IMR-90 (cell line): ENCODE measurements around the gene GTF3C1. TPM values are rescaled to one million over a fixed set of nuclear protein-coding genes. Genes with fewer than 3 reads are reported as not detected.

Source experiments
- ATAC-seq: fragments of 200-7000 bp; cut with Tn5 transposase; 2 replicates; pipeline ENCODE4 v1.9.1; 2020; ENCODE audit warnings: low read depth, mild to moderate bottlenecking, moderate library complexity
- BruUV-seq: library from RNA; stranded (reverse); fragments of 400-500 nt; replicated peaks from 2 replicates; lab custom pipeline; 2021; lab: Mats Ljungman, UMichigan
- CTCF ChIA-PET: fragments of 300-600 bp; formaldehyde crosslinking; extraction: SDS; loops from one replicate; lab custom pipeline; 2021; ENCODE audit warnings: antibody characterized with exemption; lab: Yijun Ruan, JAX
- POLR2A ChIA-PET: fragments of 300-600 bp; sonication (Branson Sonifier 250); formaldehyde crosslinking; loops from one replicate; lab custom pipeline; 2022; ENCODE audit warnings: antibody characterized with exemption; ENCODE audit not compliant: unreplicated experiment; lab: Charles Lee
- DNase-seq: peaks from one replicate; pipeline ENCODE4 v3.0.0; 2013
- H2AFZ ChIP-seq: replicated peaks from 2 replicates; pipeline ENCODE3; 2013; ENCODE audit warnings: low read length, mild to moderate bottlenecking; ENCODE audit not compliant: poor library complexity
- H2AK5ac ChIP-seq: 2 replicates; pipeline ENCODE4 v1.6.1; 2013; ENCODE audit warnings: low read depth, low read length, inconsistent platforms
- H2AK9ac ChIP-seq: replicated peaks from 2 replicates; pipeline ENCODE3; 2013; ENCODE audit warnings: mild to moderate bottlenecking, low read depth, low read length, moderate library complexity; ENCODE audit not compliant: poor library complexity
- H2BK120ac ChIP-seq: 2 replicates; pipeline ENCODE4 v1.6.1; 2013; ENCODE audit warnings: low read depth, low read length, inconsistent platforms
- H2BK15ac ChIP-seq: 3 replicates; pipeline ENCODE4 v1.6.1; 2013; ENCODE audit warnings: low read depth, low read length, inconsistent platforms
- H2BK20ac ChIP-seq: 2 replicates; pipeline ENCODE4 v1.6.1; 2013; ENCODE audit warnings: low read depth, mild to moderate bottlenecking, inconsistent platforms, low read length, moderate library complexity
- H2BK5ac ChIP-seq: 2 replicates; pipeline ENCODE4 v1.6.1; 2013; ENCODE audit warnings: mild to moderate bottlenecking, low read depth, low read length, inconsistent platforms; ENCODE audit not compliant: poor library complexity, severe bottlenecking
- H3K14ac ChIP-seq: replicated peaks from 2 replicates; pipeline ENCODE4 v1.6.1; 2013; ENCODE audit warnings: low read depth, low read length, inconsistent platforms
- H3K18ac ChIP-seq: 2 replicates; pipeline ENCODE4 v1.6.1; 2013; ENCODE audit warnings: low read depth, low read length, control low read depth
- H3K23ac ChIP-seq: 2 replicates; pipeline ENCODE4 v1.6.1; 2013; ENCODE audit warnings: low read depth, low read length, inconsistent platforms
- H3K27ac ChIP-seq: 2 replicates; pipeline ENCODE4 v1.5.1; 2013; ENCODE audit warnings: mild to moderate bottlenecking, control low read depth, low read length; ENCODE audit not compliant: insufficient read depth
- H3K27me3 ChIP-seq: 2 replicates; pipeline ENCODE4 v1.6.1; 2013; ENCODE audit warnings: low read length; ENCODE audit not compliant: control insufficient read depth, insufficient read depth
- H3K36me3 ChIP-seq: 2 replicates; pipeline ENCODE4 v1.6.1; 2013; ENCODE audit warnings: low read length, mixed read lengths; ENCODE audit not compliant: control insufficient read depth, insufficient read depth
- H3K4ac ChIP-seq: 2 replicates; pipeline ENCODE4 v1.6.1; 2013; ENCODE audit warnings: low read depth, low read length, inconsistent platforms
- H3K4me1 ChIP-seq: 2 replicates; pipeline ENCODE4 v1.6.1; 2013; ENCODE audit warnings: low read length, mixed read lengths; ENCODE audit not compliant: control insufficient read depth, insufficient read depth
- H3K4me2 ChIP-seq: 2 replicates; pipeline ENCODE4 v1.6.1; 2013; ENCODE audit warnings: low read depth, mild to moderate bottlenecking, control low read depth, low read length, moderate library complexity
- H3K4me3 ChIP-seq: 2 replicates; pipeline ENCODE4 v1.5.1; 2013; ENCODE audit warnings: low read depth, mild to moderate bottlenecking, control low read depth, low read length, moderate library complexity; ENCODE audit not compliant: insufficient read depth
- H3K56ac ChIP-seq: 2 replicates; pipeline ENCODE4 v1.6.1; 2013; ENCODE audit warnings: low read length, inconsistent platforms; ENCODE audit not compliant: insufficient read depth; ENCODE audit errors: extremely low read depth
- H3K79me1 ChIP-seq, 2 experiments: 2 replicates each; pipeline ENCODE4 v1.6.1; 2013; ENCODE audit warnings: low read length in 2 of 2, inconsistent platforms in 1 of 2, low read depth in 1 of 2
- H3K9ac ChIP-seq: 2 replicates; pipeline ENCODE4 v1.6.1; 2013; ENCODE audit warnings: low read depth, low read length, control low read depth
- H3K9me1 ChIP-seq: 2 replicates; pipeline ENCODE4 v1.6.1; 2013; ENCODE audit warnings: low read length, inconsistent platforms; ENCODE audit not compliant: insufficient read depth
- H3K9me3 ChIP-seq: 2 replicates; pipeline ENCODE4 v1.6.1; 2013; ENCODE audit warnings: low read length; ENCODE audit not compliant: control insufficient read depth, insufficient read depth
- H4K20me1 ChIP-seq: 2 replicates; pipeline ENCODE4 v1.6.1; 2013; ENCODE audit warnings: low read length, inconsistent platforms; ENCODE audit not compliant: insufficient read depth
- H4K5ac ChIP-seq: 2 replicates; pipeline ENCODE4 v1.6.1; 2013; ENCODE audit warnings: mild to moderate bottlenecking, low read depth, low read length, control low read depth
- H4K8ac ChIP-seq, 2 experiments: 2 replicates each; pipeline ENCODE4 v1.6.1; 2013; ENCODE audit warnings: low read depth in 2 of 2, low read length in 2 of 2, control low read depth in 1 of 2, inconsistent platforms in 1 of 2
- H4K91ac ChIP-seq: 2 replicates; pipeline ENCODE4 v1.6.1; 2013; ENCODE audit warnings: low read depth, low read length, inconsistent platforms; ENCODE audit not compliant: insufficient read depth
- BHLHE40 ChIP-seq: fragments of 150-350 bp; IDR thresholded peaks from 2 replicates; pipeline ENCODE4 v1.6.1; 2016; ENCODE audit warnings: mild to moderate bottlenecking, low read depth, low read length
- CEBPB ChIP-seq: IDR thresholded peaks from 2 replicates; pipeline ENCODE4 v1.6.1; 2012; ENCODE audit warnings: low read depth, low read length, improper control_type of control experiment
- FOS ChIP-seq: fragments of 150-350 bp; IDR thresholded peaks from 2 replicates; pipeline ENCODE4 v1.6.1; 2016; ENCODE audit warnings: low read depth, low read length
- MAZ ChIP-seq: IDR thresholded peaks from 2 replicates; pipeline ENCODE4 v1.6.1; 2012; ENCODE audit warnings: low read depth, mild to moderate bottlenecking, low read length, improper control_type of control experiment, moderate library complexity, borderline replicate concordance
- MXI1 ChIP-seq: IDR thresholded peaks from 2 replicates; pipeline ENCODE4 v1.6.1; 2012; ENCODE audit warnings: low read depth, mild to moderate bottlenecking, low read length, moderate library complexity, borderline replicate concordance
- NFE2L2 ChIP-seq: fragments of 150-350 bp; IDR thresholded peaks from 2 replicates; pipeline ENCODE4 v1.6.1; 2016; ENCODE audit warnings: low read depth, mild to moderate bottlenecking, low read length
- POLR2A ChIP-seq: IDR thresholded peaks from 2 replicates; pipeline ENCODE4 v1.6.1; 2012; ENCODE audit warnings: mild to moderate bottlenecking, low read depth, low read length
- RCOR1 ChIP-seq: IDR thresholded peaks from 2 replicates; pipeline ENCODE4 v1.6.1; 2012; ENCODE audit warnings: mild to moderate bottlenecking, low read length, improper control_type of control experiment; ENCODE audit not compliant: insufficient replicate concordance
- RFX5 ChIP-seq: IDR thresholded peaks from 2 replicates; pipeline ENCODE4 v1.8.0; 2012; ENCODE audit warnings: low read depth, mild to moderate bottlenecking, low read length, moderate library complexity
- SMC3 ChIP-seq: fragments of 150-350 bp; IDR thresholded peaks from 2 replicates; pipeline ENCODE4 v1.6.1; 2016; ENCODE audit warnings: low read depth, mild to moderate bottlenecking, antibody characterized with exemption, low read length, moderate library complexity
- WGBS, 2 experiments: methylation state at CpG; one replicate each; pipeline versions ENCODE4 v1.1.5 to v1.1.7; 2013; ENCODE audit warnings: missing lambda C conversion rate in 2 of 2; ENCODE audit not compliant: insufficient read length in 1 of 2; ENCODE audit errors: extremely low coverage in 2 of 2; 5-methylcytosine and 5-hydroxymethylcytosine counted together
- dilution Hi-C: fragments of 300-500 bp; cut with HindIII; formaldehyde crosslinking; loops from one replicate; pipeline ENCODE4 v1.14.3; 2018; ENCODE audit warnings: low sequenced_read_pairs; ENCODE audit not compliant: unreplicated experiment
- in situ Hi-C: fragments of 300-500 bp; cut with MboI; formaldehyde crosslinking; loops from 3 replicates; pipeline ENCODE4 v1.14.3; 2019; ENCODE audit warnings: low sequenced_read_pairs, inconsistent platforms, mixed read lengths
- intact Hi-C: fragments of 100-400 bp; cut with micrococcal nuclease; formaldehyde crosslinking; loops from 2 replicates; pipeline ENCODE4 v1.10.0; 2022
- polyA plus RNA-seq, 3 experiments: library from polyadenylated mRNA; depleted of rRNA; stranded (reverse); fragments of >200 nt; gene quantifications; 2 replicates each; pipeline ENCODE4 v1.2.3, GENCODE V29; 2012; ENCODE audit warnings: low replicate concordance in 1 of 3
- total RNA-seq: library from RNA; depleted of rRNA; stranded (reverse); fragments of >200 nt; gene quantifications from 2 replicates; pipeline ENCODE4 v1.2.3, GENCODE V29; 2012
- TF ChIP-seq, protein P1 (sequence below): conservative IDR thresholded peaks from 2 replicates; pipeline ENCODE4 v1.5.1; 2012; ENCODE audit warnings: mild to moderate bottlenecking, low read depth, low read length, improper control_type of control experiment
- TF ChIP-seq, protein P2 (sequence below): fragments of 150-350 bp; IDR thresholded peaks from 2 replicates; pipeline ENCODE4 v1.6.1; 2016; ENCODE audit warnings: low read depth, mild to moderate bottlenecking, low read length, moderate library complexity, borderline replicate concordance

Gene GTF3C1
- total and polyA plus RNA-seq, 2 of the 4 experiments (the other 2 are of a cell fraction) = 50.8 to 68.1 TPM

DNA sequence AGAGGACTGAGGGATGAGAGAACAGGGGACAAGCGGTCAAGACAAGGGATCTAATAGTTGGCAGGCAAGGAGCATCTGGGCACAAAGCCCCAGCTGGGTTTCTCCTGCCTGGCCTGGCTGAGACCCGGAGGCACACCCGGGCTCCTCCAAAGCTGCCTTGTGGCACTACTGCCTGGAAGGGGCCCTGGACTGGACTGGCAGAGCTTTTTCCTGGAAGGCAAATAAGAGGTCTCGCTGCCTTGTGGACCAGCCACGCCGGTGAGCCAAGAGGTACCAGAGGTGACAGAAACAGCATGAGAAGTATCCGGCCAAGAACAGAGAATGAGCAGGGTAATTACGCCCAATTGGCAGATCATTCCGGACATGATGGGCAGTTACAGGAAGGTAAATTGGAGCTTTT, 64.6 kb downstream of the GTF3C1 start:
- Histone ChIP-seq H3K4me3 (no peak overlapping the region), H3K9me1 (0 out of 2 replicates have a peak, but pooled peaks cover 8% of the 10 kb centered on the region), H3K9me3 (no peaks in the 10 kb centered on the region), H3K27me3 (no peaks in the 10 kb centered on the region), H2AK9ac (no peak overlapping the region), H3K4me1 (no peaks in the 10 kb centered on the region), H2AFZ (no peak overlapping the region), H2BK20ac (no peak overlapping the region), H3K14ac (no peak overlapping the region), H3K23ac (no peak overlapping the region), H2BK15ac (no peak overlapping the region), H2AK5ac (no peak overlapping the region), H3K27ac (no peak overlapping the region), H3K36me3 (peaks cover 89% of the 10 kb centered on the region), H2BK120ac (no peak overlapping the region), H3K4me2 (no peak overlapping the region), H3K18ac (no peak overlapping the region), H4K5ac (no peak overlapping the region), H4K91ac (no peak overlapping the region), H3K9ac (no peak overlapping the region), H4K8ac (no peak overlapping the region), H3K4ac (no peak overlapping the region), H4K20me1 (no peaks in the 10 kb centered on the region), H3K79me1 (peaks cover 0 to 4% of the 10 kb centered on the region in 2 experiments; a peak in 2 of 4 replicates), H3K56ac (no peak overlapping the region), H2BK5ac (no peak overlapping the region)
- 97% methylated on average over 7 of the region's 9 CpGs; no CpG with 5 or more reads in 1 of the 2 experiments for WGBS, 2 experiments
- in situ Hi-C loops (no loop called here), intact Hi-C loops (no loop called here), dilution Hi-C loops (no loop called here)
- TF ChIP-seq, protein P1, sequence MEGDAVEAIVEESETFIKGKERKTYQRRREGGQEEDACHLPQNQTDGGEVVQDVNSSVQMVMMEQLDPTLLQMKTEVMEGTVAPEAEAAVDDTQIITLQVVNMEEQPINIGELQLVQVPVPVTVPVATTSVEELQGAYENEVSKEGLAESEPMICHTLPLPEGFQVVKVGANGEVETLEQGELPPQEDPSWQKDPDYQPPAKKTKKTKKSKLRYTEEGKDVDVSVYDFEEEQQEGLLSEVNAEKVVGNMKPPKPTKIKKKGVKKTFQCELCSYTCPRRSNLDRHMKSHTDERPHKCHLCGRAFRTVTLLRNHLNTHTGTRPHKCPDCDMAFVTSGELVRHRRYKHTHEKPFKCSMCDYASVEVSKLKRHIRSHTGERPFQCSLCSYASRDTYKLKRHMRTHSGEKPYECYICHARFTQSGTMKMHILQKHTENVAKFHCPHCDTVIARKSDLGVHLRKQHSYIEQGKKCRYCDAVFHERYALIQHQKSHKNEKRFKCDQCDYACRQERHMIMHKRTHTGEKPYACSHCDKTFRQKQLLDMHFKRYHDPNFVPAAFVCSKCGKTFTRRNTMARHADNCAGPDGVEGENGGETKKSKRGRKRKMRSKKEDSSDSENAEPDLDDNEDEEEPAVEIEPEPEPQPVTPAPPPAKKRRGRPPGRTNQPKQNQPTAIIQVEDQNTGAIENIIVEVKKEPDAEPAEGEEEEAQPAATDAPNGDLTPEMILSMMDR = no peak
- no peak for TF ChIP-seq BHLHE40
- no peak for TF ChIP-seq MAZ
- no peak for TF ChIP-seq CEBPB
- TF ChIP-seq RCOR1 = no peak
- TF ChIP-seq, protein P2, sequence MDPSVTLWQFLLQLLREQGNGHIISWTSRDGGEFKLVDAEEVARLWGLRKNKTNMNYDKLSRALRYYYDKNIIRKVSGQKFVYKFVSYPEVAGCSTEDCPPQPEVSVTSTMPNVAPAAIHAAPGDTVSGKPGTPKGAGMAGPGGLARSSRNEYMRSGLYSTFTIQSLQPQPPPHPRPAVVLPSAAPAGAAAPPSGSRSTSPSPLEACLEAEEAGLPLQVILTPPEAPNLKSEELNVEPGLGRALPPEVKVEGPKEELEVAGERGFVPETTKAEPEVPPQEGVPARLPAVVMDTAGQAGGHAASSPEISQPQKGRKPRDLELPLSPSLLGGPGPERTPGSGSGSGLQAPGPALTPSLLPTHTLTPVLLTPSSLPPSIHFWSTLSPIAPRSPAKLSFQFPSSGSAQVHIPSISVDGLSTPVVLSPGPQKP = no peak
- TF ChIP-seq SMC3 = no peak
- no peak for TF ChIP-seq POLR2A
- no peak for TF ChIP-seq MXI1
- no peak for TF ChIP-seq NFE2L2
- TF ChIP-seq FOS = no peak
- no peak for TF ChIP-seq RFX5
- no TSS peak for BruUV-seq
- DNase-seq (no peak), ATAC-seq (no peak)
- ChIA-PET CTCF (no interaction called here), POLR2A (no interaction called here)
